HEK293 (cell line): Measurements from ENCODE around the gene CRYBA4.

Source experiments
- BCL6B ChIP-seq: fragments of 450-650 bp; formaldehyde crosslinking; IDR thresholded peaks from 2 replicates; pipeline ENCODE4 v1.5.1; 2017; ENCODE audit warnings: missing biosample characterization, missing genetic modification characterization
- GLI2 ChIP-seq: fragments of 450-650 bp; formaldehyde crosslinking; IDR thresholded peaks from 2 replicates; pipeline ENCODE4; 2017; ENCODE audit warnings: missing biosample characterization, missing genetic modification characterization, low read depth, borderline replicate concordance
- GLIS1 ChIP-seq: fragments of 450-650 bp; formaldehyde crosslinking; IDR thresholded peaks from 2 replicates; pipeline ENCODE4 v1.5.1; 2016; ENCODE audit warnings: missing biosample characterization, missing genetic modification characterization
- HOXD13 ChIP-seq: sonication (generic); formaldehyde crosslinking; IDR thresholded peaks from 2 replicates; pipeline ENCODE4 v1.8.0; 2022; ENCODE audit warnings: missing genetic modification reagents, borderline replicate concordance
- INSM2 ChIP-seq: fragments of 450-650 bp; formaldehyde crosslinking; IDR thresholded peaks from 2 replicates; pipeline ENCODE4 v1.5.1; 2016; ENCODE audit warnings: missing biosample characterization, missing genetic modification characterization
- KLF1 ChIP-seq: fragments of 450-650 bp; formaldehyde crosslinking; IDR thresholded peaks from 2 replicates; pipeline ENCODE4 v1.5.1; 2016; ENCODE audit warnings: missing biosample characterization, missing genetic modification characterization
- KLF7 ChIP-seq: fragments of 450-650 bp; formaldehyde crosslinking; IDR thresholded peaks from 2 replicates; pipeline ENCODE4 v1.5.1; 2016; ENCODE audit warnings: missing biosample characterization, missing genetic modification characterization, borderline replicate concordance
- OVOL3 ChIP-seq: fragments of 450-650 bp; formaldehyde crosslinking; IDR thresholded peaks from 2 replicates; pipeline ENCODE4 v1.5.1; 2016; ENCODE audit warnings: missing biosample characterization, missing genetic modification characterization
- PBX3 ChIP-seq: sonication (generic); formaldehyde crosslinking; IDR thresholded peaks from 2 replicates; pipeline ENCODE4 v1.8.1; 2022; ENCODE audit warnings: mild to moderate bottlenecking, moderate library complexity, missing genetic modification reagents
- PRDM1 ChIP-seq: fragments of 450-650 bp; formaldehyde crosslinking; IDR thresholded peaks from 2 replicates; pipeline ENCODE4; 2016; ENCODE audit warnings: missing biosample characterization, missing genetic modification characterization
- PRDM10 ChIP-seq: fragments of 450-650 bp; formaldehyde crosslinking; IDR thresholded peaks from 2 replicates; pipeline ENCODE4 v1.5.1; 2016; ENCODE audit warnings: missing biosample characterization, missing genetic modification characterization
- SALL2 ChIP-seq: fragments of 450-650 bp; formaldehyde crosslinking; IDR thresholded peaks from 2 replicates; pipeline ENCODE4 v1.5.0; 2017; ENCODE audit warnings: missing biosample characterization, mild to moderate bottlenecking, missing genetic modification characterization, borderline replicate concordance
- ZNF114 ChIP-seq: fragments of 450-650 bp; formaldehyde crosslinking; IDR thresholded peaks from 2 replicates; pipeline ENCODE4 v1.5.0; 2017; ENCODE audit warnings: missing biosample characterization, missing genetic modification characterization
- ZNF155 ChIP-seq: fragments of 450-650 bp; formaldehyde crosslinking; IDR thresholded peaks from 2 replicates; pipeline ENCODE4 v1.5.1; 2016; ENCODE audit warnings: missing biosample characterization, missing genetic modification characterization
- ZNF214 ChIP-seq: fragments of 450-650 bp; formaldehyde crosslinking; IDR thresholded peaks from 2 replicates; pipeline ENCODE4 v1.5.1; 2017; ENCODE audit warnings: missing biosample characterization, mild to moderate bottlenecking, missing genetic modification characterization, borderline replicate concordance
- ZNF23 ChIP-seq: fragments of 450-650 bp; formaldehyde crosslinking; IDR thresholded peaks from 2 replicates; pipeline ENCODE4 v1.5.1; 2016; ENCODE audit warnings: missing biosample characterization, missing genetic modification characterization, borderline replicate concordance
- ZNF354C ChIP-seq: fragments of 450-650 bp; formaldehyde crosslinking; IDR thresholded peaks from 2 replicates; pipeline ENCODE4 v1.5.1; 2016; ENCODE audit warnings: missing biosample characterization, missing genetic modification characterization, low read depth, borderline replicate concordance
- ZNF362 ChIP-seq: fragments of 450-650 bp; formaldehyde crosslinking; IDR thresholded peaks from 2 replicates; pipeline ENCODE4 v1.5.1; 2016; ENCODE audit warnings: missing biosample characterization, missing genetic modification characterization
- ZNF416 ChIP-seq: fragments of 450-650 bp; formaldehyde crosslinking; IDR thresholded peaks from 2 replicates; pipeline ENCODE4 v1.5.1; 2016; ENCODE audit warnings: missing biosample characterization, missing genetic modification characterization
- ZNF510 ChIP-seq: fragments of 450-650 bp; formaldehyde crosslinking; IDR thresholded peaks from 2 replicates; pipeline ENCODE4 v1.5.1; 2018; ENCODE audit warnings: mild to moderate bottlenecking, missing genetic modification characterization, missing biosample characterization; ENCODE audit not compliant: insufficient replicate concordance
- ZNF548 ChIP-seq: fragments of 450-650 bp; formaldehyde crosslinking; IDR thresholded peaks from 2 replicates; pipeline ENCODE4 v1.5.1; 2016; ENCODE audit warnings: missing biosample characterization, missing genetic modification characterization
- ZNF785 ChIP-seq: fragments of 450-650 bp; formaldehyde crosslinking; IDR thresholded peaks from 2 replicates; pipeline ENCODE4 v1.5.1; 2016; ENCODE audit warnings: missing biosample characterization, missing genetic modification characterization
- ZNF830 ChIP-seq: fragments of 450-650 bp; IDR thresholded peaks from 2 replicates; pipeline ENCODE4 v1.5.0; 2018; ENCODE audit warnings: missing biosample characterization, missing genetic modification characterization, low read depth, mild to moderate bottlenecking, moderate library complexity
- ZXDB ChIP-seq: fragments of 450-650 bp; formaldehyde crosslinking; IDR thresholded peaks from 2 replicates; pipeline ENCODE4 v1.5.1; 2016; ENCODE audit warnings: missing biosample characterization, missing genetic modification characterization
- TF ChIP-seq, protein P1 (sequence below): fragments of 450-650 bp; formaldehyde crosslinking; IDR thresholded peaks from 2 replicates; pipeline ENCODE4 v1.5.1; 2017; ENCODE audit warnings: missing biosample characterization, missing genetic modification characterization
- TF ChIP-seq, protein P2 (sequence below): fragments of 450-650 bp; formaldehyde crosslinking; IDR thresholded peaks from 2 replicates; pipeline ENCODE4 v1.5.1; 2016; ENCODE audit warnings: missing biosample characterization, missing genetic modification characterization

CRYBA4 gene

GRCh38 chr22:26658671-26659478, 37.1 kb downstream of the CRYBA4 start (continued):
- TF ChIP-seq ZNF114 (tag by site-specific recombination): no peak
- TF ChIP-seq INSM2 (tag by site-specific recombination): no peak
- no peak for TF ChIP-seq ZNF830 (tag by site-specific recombination)
- no peak for TF ChIP-seq OVOL3 (tag by site-specific recombination)
- TF ChIP-seq, protein P1, sequence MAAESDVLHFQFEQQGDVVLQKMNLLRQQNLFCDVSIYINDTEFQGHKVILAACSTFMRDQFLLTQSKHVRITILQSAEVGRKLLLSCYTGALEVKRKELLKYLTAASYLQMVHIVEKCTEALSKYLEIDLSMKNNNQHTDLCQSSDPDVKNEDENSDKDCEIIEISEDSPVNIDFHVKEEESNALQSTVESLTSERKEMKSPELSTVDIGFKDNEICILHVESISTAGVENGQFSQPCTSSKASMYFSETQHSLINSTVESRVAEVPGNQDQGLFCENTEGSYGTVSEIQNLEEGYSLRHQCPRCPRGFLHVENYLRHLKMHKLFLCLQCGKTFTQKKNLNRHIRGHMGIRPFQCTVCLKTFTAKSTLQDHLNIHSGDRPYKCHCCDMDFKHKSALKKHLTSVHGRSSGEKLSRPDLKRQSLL: no peak
- TF ChIP-seq ZNF23 (tag by site-specific recombination): no peak
- peak; percentile 56 for TF ChIP-seq ZXDB (tag by site-specific recombination)
- TF ChIP-seq ZNF155 (tag by site-specific recombination): no peak
- TF ChIP-seq HOXD13 (CRISPR knock-in tag): no peak
- no peak for TF ChIP-seq ZNF510
- TF ChIP-seq PRDM10: peak; percentile 82
- TF ChIP-seq KLF1: peak; percentile 93
- TF ChIP-seq SALL2: no peak
- no peak for TF ChIP-seq BCL6B (tag by site-specific recombination)
- TF ChIP-seq ZNF354C: no peak
- TF ChIP-seq GLIS1: peak; percentile 55; the same call in 1 of the 2 replicates
- TF ChIP-seq KLF7 (tag by site-specific recombination): peak; percentile 66; the same call in 1 of the 2 replicates
- TF ChIP-seq ZNF548 (tag by site-specific recombination): no peak
- no peak for TF ChIP-seq ZNF362
- TF ChIP-seq PBX3: no peak
- TF ChIP-seq, protein P2, sequence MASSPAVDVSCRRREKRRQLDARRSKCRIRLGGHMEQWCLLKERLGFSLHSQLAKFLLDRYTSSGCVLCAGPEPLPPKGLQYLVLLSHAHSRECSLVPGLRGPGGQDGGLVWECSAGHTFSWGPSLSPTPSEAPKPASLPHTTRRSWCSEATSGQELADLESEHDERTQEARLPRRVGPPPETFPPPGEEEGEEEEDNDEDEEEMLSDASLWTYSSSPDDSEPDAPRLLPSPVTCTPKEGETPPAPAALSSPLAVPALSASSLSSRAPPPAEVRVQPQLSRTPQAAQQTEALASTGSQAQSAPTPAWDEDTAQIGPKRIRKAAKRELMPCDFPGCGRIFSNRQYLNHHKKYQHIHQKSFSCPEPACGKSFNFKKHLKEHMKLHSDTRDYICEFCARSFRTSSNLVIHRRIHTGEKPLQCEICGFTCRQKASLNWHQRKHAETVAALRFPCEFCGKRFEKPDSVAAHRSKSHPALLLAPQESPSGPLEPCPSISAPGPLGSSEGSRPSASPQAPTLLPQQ (tag by site-specific recombination): peak; percentile 23; the same call in 1 of the 2 replicates
- TF ChIP-seq ZNF785 (tag by site-specific recombination): no peak
- TF ChIP-seq PRDM1: peak; percentile 64; the same call in 1 of the 2 replicates
- no peak for TF ChIP-seq GLI2 (tag by site-specific recombination)
- TF ChIP-seq ZNF416 (tag by site-specific recombination): no peak
- TF ChIP-seq ZNF214 (tag by site-specific recombination): no peak
